Fibroblast of lung (primary cell): ENCODE results near the gene WWOX. TPM values are rescaled to one million over a fixed set of nuclear protein-coding genes. Genes with fewer than 3 reads are reported as not detected.

ENCODE experiments used
- DNase-seq, 2 donors: peaks; one replicate each; pipeline versions ENCODE4 v3.0.0 to v3.0.0-alpha.2; 2010; ENCODE audit warnings: low read depth in 2 of 2
- H2AFZ ChIP-seq: 2 replicates; pipeline ENCODE4 v1.5.1; 2012; ENCODE audit warnings: low read length, control low read depth, inconsistent platforms
- H3K27ac ChIP-seq: 2 replicates; pipeline ENCODE4 v1.5.1; 2011; ENCODE audit warnings: low read length, control low read depth; ENCODE audit not compliant: insufficient read depth
- H3K27me3 ChIP-seq: 2 replicates; pipeline ENCODE4 v1.5.1; 2011; ENCODE audit warnings: mild to moderate bottlenecking, low read length; ENCODE audit not compliant: control insufficient read depth, insufficient read depth
- H3K36me3 ChIP-seq: 2 replicates; pipeline ENCODE4 v1.5.1; 2011; ENCODE audit warnings: low read length; ENCODE audit not compliant: control insufficient read depth, insufficient read depth
- H3K4me1 ChIP-seq: 2 replicates; pipeline ENCODE4 v1.5.1; 2011; ENCODE audit warnings: low read length; ENCODE audit not compliant: control insufficient read depth, insufficient read depth; ENCODE audit errors: extremely low read depth
- H3K4me2 ChIP-seq: 2 replicates; pipeline ENCODE4 v1.5.1; 2011; ENCODE audit warnings: low read length, control low read depth; ENCODE audit not compliant: insufficient read depth; ENCODE audit errors: extremely low read depth
- H3K4me3 ChIP-seq, 4 experiments: fragments of 200-600 bp in 1 of 4; sonication (generic) in 1 of 4; replicated peaks in 1 of 4; 2 replicates each; pipeline ENCODE4 v1.5.1; 2011 to 2016; ENCODE audit warnings: low read length in 4 of 4, low read depth in 3 of 4, mild to moderate bottlenecking in 3 of 4, control low read depth in 2 of 4, inconsistent platforms in 1 of 4, mixed read lengths in 1 of 4; ENCODE audit not compliant: insufficient read depth in 1 of 4; ENCODE audit errors: control extremely low read depth in 1 of 4
- H3K79me2 ChIP-seq: 2 replicates; pipeline ENCODE4 v1.5.1; 2012; ENCODE audit warnings: mild to moderate bottlenecking, low read length, inconsistent platforms; ENCODE audit not compliant: control insufficient read depth, insufficient read depth
- H3K9ac ChIP-seq: 2 replicates; pipeline ENCODE4 v1.5.1; 2011; ENCODE audit warnings: mild to moderate bottlenecking, low read length, control low read depth; ENCODE audit not compliant: insufficient read depth
- H3K9me3 ChIP-seq: 2 replicates; pipeline ENCODE4 v1.5.1; 2012; ENCODE audit warnings: low read depth, low read length; ENCODE audit not compliant: control insufficient read depth, insufficient read depth
- H4K20me1 ChIP-seq: 2 replicates; pipeline ENCODE4 v1.5.1; 2011; ENCODE audit warnings: low read length; ENCODE audit not compliant: control insufficient read depth, insufficient read depth; ENCODE audit errors: extremely low read depth
- EZH2 ChIP-seq: IDR thresholded peaks from 2 replicates; pipeline ENCODE4 v1.5.1; 2012; ENCODE audit warnings: low read length, control low read depth, mild to moderate bottlenecking; ENCODE audit errors: missing control alignments
- polyA plus RNA-seq, 2 donors: library from polyadenylated mRNA; depleted of rRNA in 1 of 2; stranded (reverse) in 1 of 2; unstranded in 1 of 2; fragments of >200 nt; gene quantifications; 2 replicates each; pipeline ENCODE4 v1.2.1, GENCODE V29; 2011 to 2012; ENCODE audit warnings: missing spikeins in 1 of 2
- total RNA-seq: library from RNA; depleted of rRNA; stranded (reverse); fragments of >200 nt; gene quantifications from 2 replicates; pipeline ENCODE4 v1.2.1, GENCODE V29; 2014
- TF ChIP-seq, protein P1 (sequence below), 2 donors: IDR thresholded peaks in 1 of 2; conservative IDR thresholded peaks in 1 of 2; 1 replicate in 1 of 2; 2 replicates in 1 of 2; pipeline ENCODE4 v1.5.1; 2011 to 2012; ENCODE audit warnings: low read length in 2 of 2, control low read depth in 1 of 2, inconsistent platforms in 1 of 2, low read depth in 1 of 2, mild to moderate bottlenecking in 1 of 2

Gene WWOX
- total and polyA plus RNA-seq, 2 donors (not counting 1 experiment from before 2014, with no cell fraction given): 5.6 to 16.3 TPM

- H3K27ac ChIP-seq: no peak overlapping the region
- no peak overlapping the region for H3K4me2 ChIP-seq
- H3K79me2 ChIP-seq: no peaks in the 10 kb centered on the region
- no peak overlapping the region for H2AFZ ChIP-seq
- TF ChIP-seq, protein P1, sequence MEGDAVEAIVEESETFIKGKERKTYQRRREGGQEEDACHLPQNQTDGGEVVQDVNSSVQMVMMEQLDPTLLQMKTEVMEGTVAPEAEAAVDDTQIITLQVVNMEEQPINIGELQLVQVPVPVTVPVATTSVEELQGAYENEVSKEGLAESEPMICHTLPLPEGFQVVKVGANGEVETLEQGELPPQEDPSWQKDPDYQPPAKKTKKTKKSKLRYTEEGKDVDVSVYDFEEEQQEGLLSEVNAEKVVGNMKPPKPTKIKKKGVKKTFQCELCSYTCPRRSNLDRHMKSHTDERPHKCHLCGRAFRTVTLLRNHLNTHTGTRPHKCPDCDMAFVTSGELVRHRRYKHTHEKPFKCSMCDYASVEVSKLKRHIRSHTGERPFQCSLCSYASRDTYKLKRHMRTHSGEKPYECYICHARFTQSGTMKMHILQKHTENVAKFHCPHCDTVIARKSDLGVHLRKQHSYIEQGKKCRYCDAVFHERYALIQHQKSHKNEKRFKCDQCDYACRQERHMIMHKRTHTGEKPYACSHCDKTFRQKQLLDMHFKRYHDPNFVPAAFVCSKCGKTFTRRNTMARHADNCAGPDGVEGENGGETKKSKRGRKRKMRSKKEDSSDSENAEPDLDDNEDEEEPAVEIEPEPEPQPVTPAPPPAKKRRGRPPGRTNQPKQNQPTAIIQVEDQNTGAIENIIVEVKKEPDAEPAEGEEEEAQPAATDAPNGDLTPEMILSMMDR (conservative IDR thresholded peaks at IDR 0.05 in 1 of 2, IDR thresholded peaks at IDR 0.05 in 1 of 2; ENCODE audit: low read depth in 1 of 2, low read length in 2 of 2): no peak
- TF ChIP-seq EZH2: no peak
- H4K20me1 ChIP-seq: no peaks in the 10 kb centered on the region
- H3K9ac ChIP-seq: no peak overlapping the region
- H3K36me3 ChIP-seq: no peaks in the 10 kb centered on the region
- no peaks in the 10 kb centered on the region for H3K9me3 ChIP-seq
- no peak overlapping the region for H3K4me3 ChIP-seq
- no peak for DNase-seq
- peaks cover 2% of the 10 kb centered on the region for H3K4me1 ChIP-seq
- H3K27me3 ChIP-seq: no peaks in the 10 kb centered on the region
Measured at GRCh38 chr16:78746718-78747117, 647.3 kb downstream of the WWOX start.

DNA sequence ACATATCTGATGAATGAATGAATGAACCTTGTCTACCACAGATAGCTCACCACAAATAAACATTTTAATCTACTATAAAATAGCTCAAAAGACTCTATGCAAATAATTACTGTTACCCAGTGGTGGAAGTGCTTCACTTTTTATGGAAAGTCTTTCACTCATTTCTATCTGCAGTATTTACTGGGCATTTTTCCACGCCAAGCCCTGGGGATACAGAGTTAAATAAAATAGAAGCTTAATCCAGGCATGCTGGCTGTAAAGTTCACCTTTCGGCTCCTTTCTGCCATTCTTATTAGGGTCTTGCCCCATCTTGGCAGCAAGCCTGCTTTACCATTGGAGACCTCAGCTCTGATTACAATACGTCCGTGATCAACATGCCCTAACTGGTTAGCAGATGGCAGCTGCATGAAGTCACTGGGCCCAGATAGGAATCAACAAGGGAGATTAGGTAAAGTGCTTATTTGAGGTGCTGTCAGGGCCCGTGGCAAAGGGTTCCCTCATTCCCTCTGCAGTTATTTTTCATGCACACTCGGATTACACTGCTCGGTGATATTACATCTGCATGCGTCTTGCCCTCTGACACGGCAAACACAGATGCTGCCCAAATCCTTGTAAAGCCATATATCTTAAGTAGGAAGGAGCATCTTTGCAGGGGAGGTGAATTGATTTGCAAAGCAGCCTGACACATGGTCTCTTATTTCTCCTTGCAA lies 648.9 kb downstream of the WWOX start:
- no peaks in the 10 kb centered on the region for H3K27me3 ChIP-seq
- no peak overlapping the region for H2AFZ ChIP-seq
- H3K27ac ChIP-seq: no peak overlapping the region
- H3K36me3 ChIP-seq: no peaks in the 10 kb centered on the region
- H3K9ac ChIP-seq: no peak overlapping the region
- H3K4me2 ChIP-seq: no peak overlapping the region
- no peaks in the 10 kb centered on the region for H3K4me1 ChIP-seq
- H3K9me3 ChIP-seq: no peaks in the 10 kb centered on the region
- H3K4me3 ChIP-seq: no peak overlapping the region
- TF ChIP-seq, protein P1 (conservative IDR thresholded peaks at IDR 0.05 in 1 of 2, IDR thresholded peaks at IDR 0.05 in 1 of 2; ENCODE audit: low read depth in 1 of 2, low read length in 2 of 2): no peak
- no peak for TF ChIP-seq EZH2
- no peak for DNase-seq
- no peaks in the 10 kb centered on the region for H4K20me1 ChIP-seq
- no peaks in the 10 kb centered on the region for H3K79me2 ChIP-seq

DNA sequence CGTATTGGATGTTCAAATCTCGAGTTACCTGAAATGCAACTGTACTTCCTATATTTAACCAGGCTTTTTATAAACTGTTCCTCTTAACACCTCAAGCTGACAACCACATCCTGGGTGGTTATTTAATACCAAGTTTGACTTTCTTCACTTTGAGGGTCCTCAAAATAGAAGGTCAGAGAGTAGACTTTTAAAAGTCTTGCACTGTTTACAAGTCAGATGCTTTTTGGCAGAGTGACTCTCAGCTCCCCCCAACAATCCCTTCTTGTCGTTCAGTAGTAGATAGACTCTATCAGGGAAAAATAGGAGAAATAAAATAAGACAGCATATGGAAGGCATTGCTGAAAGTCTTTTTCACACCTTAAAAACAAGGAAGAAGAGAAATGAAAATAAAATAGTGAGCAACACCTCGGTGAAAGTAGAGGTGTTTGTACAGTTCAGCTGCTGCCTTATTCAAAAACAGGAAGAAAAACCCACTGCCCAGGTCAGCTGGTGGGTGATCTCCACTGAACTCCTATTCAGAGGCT lies 650.4 kb downstream of the WWOX start:
- DNase-seq: no peak
- TF ChIP-seq, protein P1 (conservative IDR thresholded peaks at IDR 0.05 in 1 of 2, IDR thresholded peaks at IDR 0.05 in 1 of 2; ENCODE audit: low read depth in 1 of 2, low read length in 2 of 2): no peak
- TF ChIP-seq EZH2: no peak

More for the DNA sequence above, 650.4 kb downstream of the WWOX start:
- Histone ChIP-seq H3K4me1 (no peaks in the 10 kb centered on the region), H4K20me1 (no peaks in the 10 kb centered on the region), H3K9me3 (no peaks in the 10 kb centered on the region), H3K27me3 (no peaks in the 10 kb centered on the region), H3K27ac (no peak overlapping the region), H3K4me2 (no peak overlapping the region), H3K4me3 (no peak overlapping the region), H2AFZ (no peak overlapping the region), H3K36me3 (no peaks in the 10 kb centered on the region), H3K79me2 (no peaks in the 10 kb centered on the region), H3K9ac (no peak overlapping the region)
